ENCODE results near the gene PSME3. TPM values are rescaled to one million over a fixed set of nuclear protein-coding genes. Genes with fewer than 3 reads are reported as not detected.

Gene PSME3
- polyA plus RNA-seq, 1 of the 3 experiments (the other 2 are of a cell fraction), result 139 TPM

DNA sequence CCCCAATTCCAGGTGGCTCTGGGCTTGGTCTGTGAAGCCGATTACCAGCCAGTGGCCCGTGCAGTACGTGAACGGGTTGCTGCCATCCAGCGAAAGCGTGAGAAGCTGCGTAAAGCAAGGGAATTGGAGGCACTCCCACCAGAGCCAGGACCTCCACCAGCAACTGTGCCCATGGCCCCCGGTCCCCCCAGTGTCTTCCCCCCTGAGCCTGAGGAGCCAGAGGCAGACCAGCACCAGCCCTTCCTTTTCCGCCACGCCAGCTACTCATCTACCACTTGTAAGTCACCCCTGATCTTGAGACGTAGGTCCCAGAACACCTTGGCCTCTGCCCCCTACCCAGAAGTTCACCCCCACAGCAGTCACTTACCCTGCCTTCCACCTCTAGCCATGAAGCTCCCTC is 45.9 kb upstream of the PSME3 start:
- H3K9me2 ChIP-seq, result no peaks in the 10 kb centered on the region
- peaks cover 21% of the 10 kb centered on the region for H3F3A ChIP-seq (replicated peaks; ENCODE audit: insufficient read depth)
- peaks cover 0 to 14% of the 10 kb centered on the region in 2 experiments; a peak in 3 of 4 replicates for H3K4me1 ChIP-seq (ENCODE audit: control insufficient read depth in 1 of 2, insufficient read depth in 2 of 2, low read depth in 1 of 2, low read length in 1 of 2)
- H3K9ac ChIP-seq, result no peak overlapping the region
- TF ChIP-seq, protein P1, sequence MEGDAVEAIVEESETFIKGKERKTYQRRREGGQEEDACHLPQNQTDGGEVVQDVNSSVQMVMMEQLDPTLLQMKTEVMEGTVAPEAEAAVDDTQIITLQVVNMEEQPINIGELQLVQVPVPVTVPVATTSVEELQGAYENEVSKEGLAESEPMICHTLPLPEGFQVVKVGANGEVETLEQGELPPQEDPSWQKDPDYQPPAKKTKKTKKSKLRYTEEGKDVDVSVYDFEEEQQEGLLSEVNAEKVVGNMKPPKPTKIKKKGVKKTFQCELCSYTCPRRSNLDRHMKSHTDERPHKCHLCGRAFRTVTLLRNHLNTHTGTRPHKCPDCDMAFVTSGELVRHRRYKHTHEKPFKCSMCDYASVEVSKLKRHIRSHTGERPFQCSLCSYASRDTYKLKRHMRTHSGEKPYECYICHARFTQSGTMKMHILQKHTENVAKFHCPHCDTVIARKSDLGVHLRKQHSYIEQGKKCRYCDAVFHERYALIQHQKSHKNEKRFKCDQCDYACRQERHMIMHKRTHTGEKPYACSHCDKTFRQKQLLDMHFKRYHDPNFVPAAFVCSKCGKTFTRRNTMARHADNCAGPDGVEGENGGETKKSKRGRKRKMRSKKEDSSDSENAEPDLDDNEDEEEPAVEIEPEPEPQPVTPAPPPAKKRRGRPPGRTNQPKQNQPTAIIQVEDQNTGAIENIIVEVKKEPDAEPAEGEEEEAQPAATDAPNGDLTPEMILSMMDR (IDR thresholded peaks at IDR 0.05), result no peak
- TF ChIP-seq POLR2AphosphoS5 (IDR thresholded peaks at IDR 0.05; ENCODE audit: low read depth, low read length), result no peak
- TF ChIP-seq NFIC (IDR thresholded peaks at IDR 0.05; ENCODE audit: borderline replicate concordance), result no peak
- no peak for TF ChIP-seq TCF12 (IDR thresholded peaks at IDR 0.05)
- TF ChIP-seq MXI1 (IDR thresholded peaks at IDR 0.05; ENCODE audit: low read depth, low read length), result no peak
- WGBS (ENCODE audit: low lambda C conversion rate), result 85% methylated on average over 6 of the region's 11 CpGs
- peaks cover 30% of the 10 kb centered on the region; the same call in 1 of the 2 replicates for H3K79me2 ChIP-seq (ENCODE audit: insufficient read depth)
- H3K36me3 ChIP-seq (replicated peaks in 1 of 2; ENCODE audit: control insufficient read depth in 1 of 2, insufficient read depth in 2 of 2, low read length in 1 of 2), result peaks cover 8 to 13% of the 10 kb centered on the region in 2 experiments
- H3K27ac ChIP-seq (ENCODE audit: low read depth in 2 of 2, low read length in 1 of 2), result no peak overlapping the region
- POLR2A ChIA-PET, result no interaction called here
- no peaks in the 10 kb centered on the region for H3K27me3 ChIP-seq (ENCODE audit: insufficient read depth)
- no peak overlapping the region for H3K4me2 ChIP-seq
- no peak overlapping the region for H3K4me3 ChIP-seq (ENCODE audit: low read depth in 2 of 2, low read length in 1 of 2)
- CTCF ChIA-PET, result interaction anchor here (0.6 to 1.5 kb wide), 2 partner anchors 14 to 24 kb away, joined by 3 to 5 read pairs; partner anchors contain the start of gene VPS25
- H4K20me1 ChIP-seq (ENCODE audit: insufficient read depth), result no peaks in the 10 kb centered on the region
- DNase-seq, result no peak
- H2AFZ ChIP-seq (ENCODE audit: low read depth), result no peak overlapping the region
- no peaks in the 10 kb centered on the region for H3K9me3 ChIP-seq

DNA sequence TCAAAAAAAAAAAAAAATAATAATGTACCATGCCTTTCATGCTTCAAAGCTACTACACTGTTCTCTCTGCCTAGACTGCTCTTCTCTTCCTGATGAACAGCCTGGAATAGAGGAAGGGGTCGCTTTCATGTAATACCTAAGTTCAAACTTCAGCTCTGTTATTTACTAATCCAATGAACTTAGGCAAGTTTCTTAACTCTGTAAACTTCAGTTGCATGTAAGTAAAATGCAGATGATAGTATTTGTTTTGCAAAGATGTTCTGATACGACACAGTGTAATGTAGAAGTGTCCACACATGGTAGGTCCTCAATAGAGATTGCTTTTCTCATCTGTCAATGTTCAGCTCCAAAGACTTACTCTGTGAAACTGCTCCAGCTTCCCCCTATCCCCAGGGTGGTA is 41.2 kb upstream of the PSME3 start:
- peaks cover 24% of the 10 kb centered on the region for H3F3A ChIP-seq (replicated peaks; ENCODE audit: insufficient read depth)
- no peak overlapping the region for H3K27ac ChIP-seq (ENCODE audit: low read depth in 2 of 2, low read length in 1 of 2)
- H3K27me3 ChIP-seq (ENCODE audit: insufficient read depth), result no peaks in the 10 kb centered on the region
- H3K4me1 ChIP-seq (ENCODE audit: control insufficient read depth in 1 of 2, insufficient read depth in 2 of 2, low read depth in 1 of 2, low read length in 1 of 2), result peaks cover 0 to 2% of the 10 kb centered on the region in 2 experiments; a peak in 1 of 4 replicates
- no peak for DNase-seq
- no peaks in the 10 kb centered on the region for H4K20me1 ChIP-seq (ENCODE audit: insufficient read depth)
- no peak overlapping the region for H3K4me3 ChIP-seq (ENCODE audit: low read depth in 2 of 2, low read length in 1 of 2)
- H2AFZ ChIP-seq (ENCODE audit: low read depth), result no peak overlapping the region
- WGBS (ENCODE audit: low lambda C conversion rate), result 67% methylated on average over 2 of the region's 2 CpGs
- H3K9me2 ChIP-seq, result no peaks in the 10 kb centered on the region
- peaks cover 4% of the 10 kb centered on the region; the same call in 1 of the 2 replicates for H3K79me2 ChIP-seq (ENCODE audit: insufficient read depth)
- TF ChIP-seq NFIC (IDR thresholded peaks at IDR 0.05; ENCODE audit: borderline replicate concordance) (no peak), FOXJ3 (CRISPR knock-in tag; IDR thresholded peaks at IDR 0.05) (no peak), NRF1 (IDR thresholded peaks at IDR 0.05; ENCODE audit: low read depth, low read length) (no peak), EP300 (IDR thresholded peaks at IDR 0.05; ENCODE audit: borderline replicate concordance in 1 of 2, low read depth in 1 of 2, low read length in 1 of 2) (no peak), MEF2A (IDR thresholded peaks at IDR 0.05; ENCODE audit: borderline replicate concordance, low read depth) (no peak), FOSL2 (IDR thresholded peaks at IDR 0.05; ENCODE audit: borderline replicate concordance, low read depth) (no peak), SIN3A (IDR thresholded peaks at IDR 0.05; ENCODE audit: borderline replicate concordance, low read depth, low read length) (no peak), RXRA (IDR thresholded peaks at IDR 0.05; ENCODE audit: borderline replicate concordance, low read depth) (no peak)
- TF ChIP-seq, protein P2, sequence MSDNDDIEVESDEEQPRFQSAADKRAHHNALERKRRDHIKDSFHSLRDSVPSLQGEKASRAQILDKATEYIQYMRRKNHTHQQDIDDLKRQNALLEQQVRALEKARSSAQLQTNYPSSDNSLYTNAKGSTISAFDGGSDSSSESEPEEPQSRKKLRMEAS (IDR thresholded peaks at IDR 0.05; ENCODE audit: low read depth), result no peak
- TF ChIP-seq, protein P3, sequence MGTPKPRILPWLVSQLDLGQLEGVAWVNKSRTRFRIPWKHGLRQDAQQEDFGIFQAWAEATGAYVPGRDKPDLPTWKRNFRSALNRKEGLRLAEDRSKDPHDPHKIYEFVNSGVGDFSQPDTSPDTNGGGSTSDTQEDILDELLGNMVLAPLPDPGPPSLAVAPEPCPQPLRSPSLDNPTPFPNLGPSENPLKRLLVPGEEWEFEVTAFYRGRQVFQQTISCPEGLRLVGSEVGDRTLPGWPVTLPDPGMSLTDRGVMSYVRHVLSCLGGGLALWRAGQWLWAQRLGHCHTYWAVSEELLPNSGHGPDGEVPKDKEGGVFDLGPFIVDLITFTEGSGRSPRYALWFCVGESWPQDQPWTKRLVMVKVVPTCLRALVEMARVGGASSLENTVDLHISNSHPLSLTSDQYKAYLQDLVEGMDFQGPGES (IDR thresholded peaks at IDR 0.05; ENCODE audit: low read depth, low read length), result no peak
- TF ChIP-seq, protein P4, sequence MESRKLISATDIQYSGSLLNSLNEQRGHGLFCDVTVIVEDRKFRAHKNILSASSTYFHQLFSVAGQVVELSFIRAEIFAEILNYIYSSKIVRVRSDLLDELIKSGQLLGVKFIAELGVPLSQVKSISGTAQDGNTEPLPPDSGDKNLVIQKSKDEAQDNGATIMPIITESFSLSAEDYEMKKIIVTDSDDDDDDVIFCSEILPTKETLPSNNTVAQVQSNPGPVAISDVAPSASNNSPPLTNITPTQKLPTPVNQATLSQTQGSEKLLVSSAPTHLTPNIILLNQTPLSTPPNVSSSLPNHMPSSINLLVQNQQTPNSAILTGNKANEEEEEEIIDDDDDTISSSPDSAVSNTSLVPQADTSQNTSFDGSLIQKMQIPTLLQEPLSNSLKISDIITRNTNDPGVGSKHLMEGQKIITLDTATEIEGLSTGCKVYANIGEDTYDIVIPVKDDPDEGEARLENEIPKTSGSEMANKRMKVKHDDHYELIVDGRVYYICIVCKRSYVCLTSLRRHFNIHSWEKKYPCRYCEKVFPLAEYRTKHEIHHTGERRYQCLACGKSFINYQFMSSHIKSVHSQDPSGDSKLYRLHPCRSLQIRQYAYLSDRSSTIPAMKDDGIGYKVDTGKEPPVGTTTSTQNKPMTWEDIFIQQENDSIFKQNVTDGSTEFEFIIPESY (IDR thresholded peaks at IDR 0.05; ENCODE audit: borderline replicate concordance, low read depth), result no peak
- ChIA-PET POLR2A (no interaction called here), CTCF (interaction anchor here (3.0 kb wide), 1 partner anchor 28 kb away, joined by 7 read pairs; no protein-coding TSS in a partner anchor)
- no peak overlapping the region for H3K9ac ChIP-seq
- peaks cover 2 to 13% of the 10 kb centered on the region in 2 experiments for H3K36me3 ChIP-seq (replicated peaks in 1 of 2; ENCODE audit: control insufficient read depth in 1 of 2, insufficient read depth in 2 of 2, low read length in 1 of 2)
- no peak overlapping the region for H3K4me2 ChIP-seq
- H3K9me3 ChIP-seq, result no peaks in the 10 kb centered on the region
